HG02763 (cell line): Measurements from ENCODE around the gene NHS.

Experiments
- ATAC-seq: cut with Tn5 transposase; IDR thresholded peaks from one replicate; pipeline ENCODE4 v1.9.1; 2021; ENCODE audit warnings: mild to moderate bottlenecking, moderate library complexity; ENCODE audit not compliant: unreplicated experiment

Gene NHS

GRCh38 chrX:17768997-17769396 lies 394.0 kb downstream of the NHS start:
- ATAC-seq: no peak

GRCh38 chrX:17769701-17770269 lies 394.8 kb downstream of the NHS start:
- ATAC-seq: no peak

GRCh38 chrX:17773221-17773876 lies 398.3 kb downstream of the NHS start:
- no peak for ATAC-seq

GRCh38 chrX:17774053-17774452 lies 399.1 kb downstream of the NHS start:
- no peak for ATAC-seq

- no peak for ATAC-seq
Measured at GRCh38 chrX:17778997-17779396, 404.0 kb downstream of the NHS start.

GRCh38 chrX:17779434-17779833 lies 404.4 kb downstream of the NHS start:
- no peak for ATAC-seq
